A549 (cell line): ENCODE results near the gene SLC22A23. TPM values are rescaled to one million over a fixed set of nuclear protein-coding genes. Genes with fewer than 3 reads are reported as not detected.

ENCODE experiments used
- ATAC-seq, 2 experiments: fragments of 200-7000 bp in 1 of 2; fragments of >200 bp in 1 of 2; cut with Nextera tagmentation in 1 of 2; cut with Tn5 transposase in 1 of 2; 3 replicates each; pipeline versions ENCODE4 v1.8.0 to v1.9.1; 2018 to 2020; ENCODE audit warnings: mild to moderate bottlenecking in 1 of 2, moderate library complexity in 1 of 2
- CTCF ChIA-PET: fragments of 300-600 bp; sonication (Branson Sonifier 250); formaldehyde crosslinking; extraction: SDS; loops from one replicate; lab custom pipeline; 2021; ENCODE audit warnings: antibody characterized with exemption, inconsistent platforms; lab: Yijun Ruan, JAX
- POLR2A ChIA-PET: fragments of 350-600 bp; formaldehyde crosslinking; extraction: SDS; loops from one replicate; lab custom pipeline; 2021; ENCODE audit warnings: antibody characterized with exemption, inconsistent platforms; lab: Yijun Ruan, JAX
- DNase-seq, 2 experiments: peaks; one replicate each; pipeline versions ENCODE4 v3.0.0 to v3.0.0-alpha.2; 2011 to 2016; ENCODE audit warnings: low read depth in 1 of 2, low spot score in 1 of 2
- FAIRE-seq: peaks from 2 replicates; lab custom pipeline; 2011; peaks lifted over from hg19 to GRCh38; lab: Jason Lieb, UNC
- H3K27ac ChIP-seq, 2 experiments: fragments of >200 bp; sonication (Bioruptor Twin); formaldehyde crosslinking; 3 replicates each; pipeline ENCODE4 v1.5.1; 2016 to 2017
- H3K4me1 ChIP-seq: fragments of >200 bp; sonication (Bioruptor Twin); formaldehyde crosslinking; 3 replicates; pipeline ENCODE4 v1.6.1; 2016
- H3K4me2 ChIP-seq: fragments of >200 bp; sonication (Bioruptor Twin); formaldehyde crosslinking; 3 replicates; pipeline ENCODE4 v1.6.1; 2016
- H3K4me3 ChIP-seq: fragments of >200 bp; sonication (Bioruptor Twin); formaldehyde crosslinking; 3 replicates; pipeline ENCODE4 v1.5.1; 2016
- H3K9me3 ChIP-seq: fragments of >200 bp; sonication (Bioruptor Twin); formaldehyde crosslinking; 3 replicates; pipeline ENCODE4 v1.6.1; 2016
- ATOH8 ChIP-seq: fragments of 250-450 bp; sonication (Bioruptor Pico); IDR thresholded peaks from 2 replicates; pipeline ENCODE4 v1.5.0; 2020; ENCODE audit warnings: low read depth, mild to moderate bottlenecking, moderate library complexity
- BCL3 ChIP-seq: fragments of >200 bp; sonication (Bioruptor Twin); formaldehyde crosslinking; IDR thresholded peaks from 3 replicates; pipeline ENCODE4 v1.6.1; 2016
- CEBPB ChIP-seq, 2 experiments: fragments of >200 bp in 1 of 2; sonication (Bioruptor Twin) in 1 of 2; formaldehyde crosslinking in 1 of 2; IDR thresholded peaks; 2 replicates each; pipeline ENCODE4 v1.6.1; 2012 to 2016
- CHD2 ChIP-seq: fragments of 150-350 bp; IDR thresholded peaks from 2 replicates; pipeline ENCODE4 v1.6.1; 2014; ENCODE audit warnings: low read length; ENCODE audit not compliant: partially characterized antibody
- EHMT2 ChIP-seq: fragments of 200-600 bp; sonication (generic); IDR thresholded peaks from 2 replicates; pipeline ENCODE4 v1.6.1; 2016; ENCODE audit warnings: antibody characterized with exemption, low read depth, mild to moderate bottlenecking, moderate library complexity
- FOSB ChIP-seq: fragments of 250-450 bp; sonication (Bioruptor Pico); IDR thresholded peaks from 2 replicates; pipeline ENCODE4 v1.5.0; 2020; ENCODE audit warnings: mild to moderate bottlenecking, moderate library complexity
- HMGXB4 ChIP-seq: fragments of 250-450 bp; sonication (Bioruptor Pico); IDR thresholded peaks from 2 replicates; pipeline ENCODE4 v1.5.0; 2021; ENCODE audit warnings: mild to moderate bottlenecking, moderate library complexity, borderline replicate concordance
- HOXA7 ChIP-seq: fragments of 250-450 bp; sonication (Bioruptor Pico); IDR thresholded peaks from 2 replicates; pipeline ENCODE4 v1.5.0; 2020; ENCODE audit warnings: mild to moderate bottlenecking, moderate library complexity
- HOXB13 ChIP-seq: fragments of 250-450 bp; sonication (Bioruptor Pico); IDR thresholded peaks from 2 replicates; pipeline ENCODE4 v1.5.0; 2020; ENCODE audit warnings: low read depth, mild to moderate bottlenecking, moderate library complexity
- KDM1A ChIP-seq: fragments of 200-600 bp; sonication (generic); IDR thresholded peaks from 2 replicates; pipeline ENCODE4 v1.6.1; 2016; ENCODE audit warnings: low read depth, mild to moderate bottlenecking
- MAX ChIP-seq: IDR thresholded peaks from 2 replicates; pipeline ENCODE4 v1.6.1; 2012
- MAZ ChIP-seq: fragments of 150-350 bp; IDR thresholded peaks from 2 replicates; pipeline ENCODE4 v1.6.1; 2014; ENCODE audit warnings: antibody characterized with exemption, low read depth, low read length, borderline replicate concordance
- MYC ChIP-seq: IDR thresholded peaks from 2 replicates; pipeline ENCODE4 v1.6.1; 2012; ENCODE audit warnings: mild to moderate bottlenecking, inconsistent platforms, low read length, improper control_type of control experiment, borderline replicate concordance
- PHF8 ChIP-seq: fragments of 200-600 bp; sonication (generic); IDR thresholded peaks from 2 replicates; pipeline ENCODE4 v1.6.1; 2016; ENCODE audit warnings: low read depth, mild to moderate bottlenecking, antibody characterized with exemption, moderate library complexity, borderline replicate concordance
- POLR2A ChIP-seq: IDR thresholded peaks from 2 replicates; pipeline ENCODE4 v1.6.1; 2012; ENCODE audit warnings: mild to moderate bottlenecking, low read length
- RCOR1 ChIP-seq: fragments of 150-350 bp; IDR thresholded peaks from 2 replicates; pipeline ENCODE4 v1.6.1; 2014; ENCODE audit warnings: antibody characterized with exemption, low read length, low read depth
- SMC3 ChIP-seq: fragments of >200 bp; sonication (Bioruptor Twin); formaldehyde crosslinking; IDR thresholded peaks from 3 replicates; pipeline ENCODE4 v1.6.1; 2018; ENCODE audit warnings: inconsistent platforms
- TFCP2L1 ChIP-seq: fragments of 250-450 bp; sonication (Bioruptor Pico); IDR thresholded peaks from 2 replicates; pipeline ENCODE4 v1.5.0; 2021; ENCODE audit warnings: mild to moderate bottlenecking
- TP53 ChIP-seq: fragments of 250-450 bp; sonication (Bioruptor Pico); IDR thresholded peaks from 2 replicates; pipeline ENCODE4 v1.5.0; 2021; ENCODE audit warnings: mild to moderate bottlenecking, moderate library complexity
- WGBS: methylation state at CpG from one replicate; pipeline ENCODE4 v1.1.6; 2017; ENCODE audit errors: missing lambda C conversion rate; 5-methylcytosine and 5-hydroxymethylcytosine counted together
- polyA plus RNA-seq, 4 experiments: library from polyadenylated mRNA; depleted of rRNA in 3 of 4; stranded (reverse); fragments of >200 nt; fragmentation: RNase III in 1 of 4; extraction: RNeasy Plus Mini Kit Qiagen cat#74134 plus additional on column Dnase treatment in 1 of 4; gene quantifications; 2 replicates in 3 of 4; 3 replicates in 1 of 4; pipeline ENCODE4 v1.2.3, GENCODE V29; 2011 to 2017

Gene SLC22A23
- polyA plus RNA-seq, 2 of the 4 experiments (the other 2 are of a cell fraction): 4.4 to 6.2 TPM

- no peak for DNase-seq
- TF ChIP-seq EHMT2: no peak
- no peak for TF ChIP-seq KDM1A
- no peak for TF ChIP-seq CHD2
- no peak for TF ChIP-seq PHF8
- no peak for TF ChIP-seq HOXB13 (CRISPR knock-in tag)
- TF ChIP-seq, all 56 proteins: peak for 0
- Histone ChIP-seq H3K4me2 (no peak overlapping the region), H3K9me3 (0 out of 3 replicates have a peak, but pooled peaks cover 6% of the 10 kb centered on the region), H3K4me3 (no peak overlapping the region), H3K4me1 (no peaks in the 10 kb centered on the region), H3K27ac (no peak overlapping the region)
- ATAC-seq: no peak
- CTCF ChIA-PET: interaction anchor here (1.2 to 2.8 kb wide), 2 partner anchors 8 to 20 kb away, joined by 3 to 9 read pairs; no protein-coding TSS in a partner anchor
- 88% methylated on average over 3 of the region's 3 CpGs for WGBS
- no peak for FAIRE-seq
- POLR2A ChIA-PET: no interaction called here
Observed at GRCh38 chr6:3303795-3304411, 152.9 kb downstream of the SLC22A23 start.

- DNase-seq (no peak), FAIRE-seq (no peak), ATAC-seq (no peak)
- Histone ChIP-seq H3K4me1 (peaks cover 12% of the 10 kb centered on the region), H3K9me3 (0 out of 3 replicates have a peak, but pooled peaks cover 6% of the 10 kb centered on the region), H3K4me2 (no peak overlapping the region), H3K4me3 (no peak overlapping the region), H3K27ac (no peak overlapping the region)
- TF ChIP-seq MAX: no peak
- TF ChIP-seq FOSB (CRISPR knock-in tag): no peak
- no peak for TF ChIP-seq ATOH8 (CRISPR knock-in tag)
- TF ChIP-seq MAZ: no peak
- TF ChIP-seq HOXA7 (CRISPR knock-in tag): no peak
- no peak for TF ChIP-seq CEBPB (IDR thresholded peaks at IDR 0.05)
- TF ChIP-seq SMC3: no peak
- TF ChIP-seq HMGXB4 (CRISPR knock-in tag): no peak
- no peak for TF ChIP-seq POLR2A
- no peak for TF ChIP-seq RCOR1
- no peak for TF ChIP-seq TP53 (CRISPR knock-in tag)
- no peak for TF ChIP-seq TFCP2L1 (CRISPR knock-in tag)
- TF ChIP-seq BCL3: no peak
- ChIA-PET POLR2A (no interaction called here), CTCF (no interaction called here)
- 96% methylated on average over 8 of the region's 8 CpGs for WGBS
Observed at GRCh38 chr6:3301506-3301905, 155.3 kb downstream of the SLC22A23 start.

- Histone ChIP-seq H3K4me3 (no peak overlapping the region), H3K27ac (no peak overlapping the region), H3K9me3 (no peaks in the 10 kb centered on the region), H3K4me2 (no peak overlapping the region), H3K4me1 (peaks cover 13% of the 10 kb centered on the region)
- no peak for DNase-seq
- WGBS: 94% methylated on average over 10 of the region's 10 CpGs
- no peak for ATAC-seq
- CTCF ChIA-PET: no interaction called here
- FAIRE-seq: no peak
- TF ChIP-seq MYC: no peak
- TF ChIP-seq, all 56 proteins: peak for 0
- POLR2A ChIA-PET: no interaction called here
Observed at GRCh38 chr6:3299221-3299620, 157.6 kb downstream of the SLC22A23 start.
